Fibroblast of villous mesenchyme (primary cell): ENCODE measurements around the gene P3H3. TPM values are rescaled to one million over a fixed set of nuclear protein-coding genes. Genes with fewer than 3 reads are reported as not detected.

ENCODE experiments used
- DNase-seq: peaks from one replicate; pipeline ENCODE4 v3.0.0-alpha.2; 2010; ENCODE audit warnings: low read depth
- H3K4me3 ChIP-seq: 2 replicates; pipeline ENCODE4 v1.5.1; 2011; ENCODE audit warnings: low read depth, mild to moderate bottlenecking, low read length
- CTCF ChIP-seq: IDR thresholded peaks from 2 replicates; pipeline ENCODE4 v1.5.1; 2012; ENCODE audit warnings: low read depth, mild to moderate bottlenecking, low read length; ENCODE audit not compliant: insufficient read depth
- total RNA-seq: library from RNA; depleted of rRNA; stranded (reverse); fragments of >200 nt; gene quantifications from 2 replicates; pipeline ENCODE4 v1.2.3, GENCODE V29; 2012

P3H3 gene
- total RNA-seq, 1 donor: 91.1 TPM

GRCh38 chr12:6788972-6789924 is 39.0 kb upstream of the P3H3 start, which contains the start of gene CD4:
CD4 (plus strand) TSS chr12:6789528; CDS start chr12:6800139, 10,611 bp downstream.
- no peak for TF ChIP-seq CTCF
- DNase-seq: no peak
- H3K4me3 ChIP-seq: peak within 1 kb of the TSS; percentile 21

GRCh38 chr12:6790496-6791150 is 37.6 kb upstream of the P3H3 start:
- no peak for DNase-seq
- no peak overlapping the region for H3K4me3 ChIP-seq
- no peak for TF ChIP-seq CTCF

- H3K4me3 ChIP-seq: no peak overlapping the region
- no peak for DNase-seq
- TF ChIP-seq CTCF: no peak
Observed at GRCh38 chr12:6791931-6792520, 36.2 kb upstream of the P3H3 start.

- H3K4me3 ChIP-seq: no peak overlapping the region
- no peak for TF ChIP-seq CTCF
- DNase-seq: no peak
Observed at GRCh38 chr12:6792522-6793201, 35.5 kb upstream of the P3H3 start.

GRCh38 chr12:6795088-6795487 is 33.1 kb upstream of the P3H3 start:
- no peak for DNase-seq
- TF ChIP-seq CTCF: no peak
- H3K4me3 ChIP-seq: no peak overlapping the region

DNA sequence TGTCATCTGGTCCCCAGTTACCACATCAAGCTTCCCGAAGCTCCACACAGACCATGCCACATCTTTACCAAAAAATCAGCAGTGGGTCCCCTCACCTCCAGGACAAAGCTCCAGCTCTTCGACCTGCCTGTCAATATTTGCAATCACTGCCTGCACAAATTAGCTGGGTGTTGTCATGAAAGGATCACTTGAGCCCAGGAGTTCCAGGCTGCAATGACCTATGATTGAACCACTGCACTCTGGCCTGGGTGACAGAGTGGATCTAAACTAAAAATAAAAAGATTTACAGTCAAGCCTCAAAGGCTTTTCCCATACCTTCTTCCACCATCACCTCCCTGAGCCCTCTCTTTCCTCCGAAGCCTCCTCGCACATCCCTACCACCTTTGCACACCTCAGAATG is 31.6 kb upstream of the P3H3 start:
- no peak for DNase-seq
- no peak overlapping the region for H3K4me3 ChIP-seq
- no peak for TF ChIP-seq CTCF
